IMR-90 (cell line): Measurements from ENCODE around the gene CEP68. TPM values are rescaled to one million over a fixed set of nuclear protein-coding genes. Genes with fewer than 3 reads are reported as not detected.
A peak's percentile ranks its signal among the peaks of the same experiment; 100 is the strongest.

Experiments
- ATAC-seq: fragments of 200-7000 bp; cut with Tn5 transposase; 2 replicates; pipeline ENCODE4 v1.9.1; 2020; ENCODE audit warnings: low read depth, mild to moderate bottlenecking, moderate library complexity
- BruUV-seq: library from RNA; stranded (reverse); fragments of 400-500 nt; replicated peaks from 2 replicates; lab custom pipeline; 2021; lab: Mats Ljungman, UMichigan
- CTCF ChIA-PET: fragments of 300-600 bp; formaldehyde crosslinking; extraction: SDS; loops from one replicate; lab custom pipeline; 2021; ENCODE audit warnings: antibody characterized with exemption; lab: Yijun Ruan, JAX
- POLR2A ChIA-PET: fragments of 300-600 bp; sonication (Branson Sonifier 250); formaldehyde crosslinking; loops from one replicate; lab custom pipeline; 2022; ENCODE audit warnings: antibody characterized with exemption; ENCODE audit not compliant: unreplicated experiment; lab: Charles Lee
- DNase-seq: peaks from one replicate; pipeline ENCODE4 v3.0.0; 2013
- H2AFZ ChIP-seq: replicated peaks from 2 replicates; pipeline ENCODE3; 2013; ENCODE audit warnings: low read length, mild to moderate bottlenecking; ENCODE audit not compliant: poor library complexity
- H2AK5ac ChIP-seq: 2 replicates; pipeline ENCODE4 v1.6.1; 2013; ENCODE audit warnings: low read depth, low read length, inconsistent platforms
- H2AK9ac ChIP-seq: replicated peaks from 2 replicates; pipeline ENCODE3; 2013; ENCODE audit warnings: mild to moderate bottlenecking, low read depth, low read length, moderate library complexity; ENCODE audit not compliant: poor library complexity
- H2BK120ac ChIP-seq: 2 replicates; pipeline ENCODE4 v1.6.1; 2013; ENCODE audit warnings: low read depth, low read length, inconsistent platforms
- H2BK15ac ChIP-seq: 3 replicates; pipeline ENCODE4 v1.6.1; 2013; ENCODE audit warnings: low read depth, low read length, inconsistent platforms
- H2BK20ac ChIP-seq: 2 replicates; pipeline ENCODE4 v1.6.1; 2013; ENCODE audit warnings: low read depth, mild to moderate bottlenecking, inconsistent platforms, low read length, moderate library complexity
- H2BK5ac ChIP-seq: 2 replicates; pipeline ENCODE4 v1.6.1; 2013; ENCODE audit warnings: mild to moderate bottlenecking, low read depth, low read length, inconsistent platforms; ENCODE audit not compliant: poor library complexity, severe bottlenecking
- H3K14ac ChIP-seq: replicated peaks from 2 replicates; pipeline ENCODE4 v1.6.1; 2013; ENCODE audit warnings: low read depth, low read length, inconsistent platforms
- H3K18ac ChIP-seq: 2 replicates; pipeline ENCODE4 v1.6.1; 2013; ENCODE audit warnings: low read depth, low read length, control low read depth
- H3K23ac ChIP-seq: 2 replicates; pipeline ENCODE4 v1.6.1; 2013; ENCODE audit warnings: low read depth, low read length, inconsistent platforms
- H3K27ac ChIP-seq: 2 replicates; pipeline ENCODE4 v1.5.1; 2013; ENCODE audit warnings: mild to moderate bottlenecking, control low read depth, low read length; ENCODE audit not compliant: insufficient read depth
- H3K27me3 ChIP-seq: 2 replicates; pipeline ENCODE4 v1.6.1; 2013; ENCODE audit warnings: low read length; ENCODE audit not compliant: control insufficient read depth, insufficient read depth
- H3K36me3 ChIP-seq: 2 replicates; pipeline ENCODE4 v1.6.1; 2013; ENCODE audit warnings: low read length, mixed read lengths; ENCODE audit not compliant: control insufficient read depth, insufficient read depth
- H3K4ac ChIP-seq: 2 replicates; pipeline ENCODE4 v1.6.1; 2013; ENCODE audit warnings: low read depth, low read length, inconsistent platforms
- H3K4me1 ChIP-seq: 2 replicates; pipeline ENCODE4 v1.6.1; 2013; ENCODE audit warnings: low read length, mixed read lengths; ENCODE audit not compliant: control insufficient read depth, insufficient read depth
- H3K4me2 ChIP-seq: 2 replicates; pipeline ENCODE4 v1.6.1; 2013; ENCODE audit warnings: low read depth, mild to moderate bottlenecking, control low read depth, low read length, moderate library complexity
- H3K4me3 ChIP-seq: 2 replicates; pipeline ENCODE4 v1.5.1; 2013; ENCODE audit warnings: low read depth, mild to moderate bottlenecking, control low read depth, low read length, moderate library complexity; ENCODE audit not compliant: insufficient read depth
- H3K56ac ChIP-seq: 2 replicates; pipeline ENCODE4 v1.6.1; 2013; ENCODE audit warnings: low read length, inconsistent platforms; ENCODE audit not compliant: insufficient read depth; ENCODE audit errors: extremely low read depth
- H3K79me1 ChIP-seq, 2 experiments: 2 replicates each; pipeline ENCODE4 v1.6.1; 2013; ENCODE audit warnings: low read length in 2 of 2, inconsistent platforms in 1 of 2, low read depth in 1 of 2
- H3K9ac ChIP-seq: 2 replicates; pipeline ENCODE4 v1.6.1; 2013; ENCODE audit warnings: low read depth, low read length, control low read depth
- H3K9me1 ChIP-seq: 2 replicates; pipeline ENCODE4 v1.6.1; 2013; ENCODE audit warnings: low read length, inconsistent platforms; ENCODE audit not compliant: insufficient read depth
- H3K9me3 ChIP-seq: 2 replicates; pipeline ENCODE4 v1.6.1; 2013; ENCODE audit warnings: low read length; ENCODE audit not compliant: control insufficient read depth, insufficient read depth
- H4K20me1 ChIP-seq: 2 replicates; pipeline ENCODE4 v1.6.1; 2013; ENCODE audit warnings: low read length, inconsistent platforms; ENCODE audit not compliant: insufficient read depth
- H4K5ac ChIP-seq: 2 replicates; pipeline ENCODE4 v1.6.1; 2013; ENCODE audit warnings: mild to moderate bottlenecking, low read depth, low read length, control low read depth
- H4K8ac ChIP-seq, 2 experiments: 2 replicates each; pipeline ENCODE4 v1.6.1; 2013; ENCODE audit warnings: low read depth in 2 of 2, low read length in 2 of 2, control low read depth in 1 of 2, inconsistent platforms in 1 of 2
- H4K91ac ChIP-seq: 2 replicates; pipeline ENCODE4 v1.6.1; 2013; ENCODE audit warnings: low read depth, low read length, inconsistent platforms; ENCODE audit not compliant: insufficient read depth
- BHLHE40 ChIP-seq: fragments of 150-350 bp; IDR thresholded peaks from 2 replicates; pipeline ENCODE4 v1.6.1; 2016; ENCODE audit warnings: mild to moderate bottlenecking, low read depth, low read length
- CHD1 ChIP-seq: IDR thresholded peaks from 2 replicates; pipeline ENCODE4 v1.6.1; 2012; ENCODE audit warnings: low read depth, low read length, improper control_type of control experiment
- CTCF ChIP-seq: conservative IDR thresholded peaks from 2 replicates; pipeline ENCODE4 v1.5.1; 2012; ENCODE audit warnings: mild to moderate bottlenecking, low read depth, low read length, improper control_type of control experiment
- MAFK ChIP-seq: IDR thresholded peaks from 2 replicates; pipeline ENCODE4 v1.6.1; 2012; ENCODE audit warnings: low read depth, low read length, improper control_type of control experiment
- MAZ ChIP-seq: IDR thresholded peaks from 2 replicates; pipeline ENCODE4 v1.6.1; 2012; ENCODE audit warnings: low read depth, mild to moderate bottlenecking, low read length, improper control_type of control experiment, moderate library complexity, borderline replicate concordance
- MXI1 ChIP-seq: IDR thresholded peaks from 2 replicates; pipeline ENCODE4 v1.6.1; 2012; ENCODE audit warnings: low read depth, mild to moderate bottlenecking, low read length, moderate library complexity, borderline replicate concordance
- POLR2A ChIP-seq: IDR thresholded peaks from 2 replicates; pipeline ENCODE4 v1.6.1; 2012; ENCODE audit warnings: mild to moderate bottlenecking, low read depth, low read length
- RAD21 ChIP-seq: IDR thresholded peaks from 2 replicates; pipeline ENCODE4 v1.6.1; 2012; ENCODE audit warnings: low read length, improper control_type of control experiment
- RCOR1 ChIP-seq: IDR thresholded peaks from 2 replicates; pipeline ENCODE4 v1.6.1; 2012; ENCODE audit warnings: mild to moderate bottlenecking, low read length, improper control_type of control experiment; ENCODE audit not compliant: insufficient replicate concordance
- RFX5 ChIP-seq: IDR thresholded peaks from 2 replicates; pipeline ENCODE4 v1.8.0; 2012; ENCODE audit warnings: low read depth, mild to moderate bottlenecking, low read length, moderate library complexity
- SMC3 ChIP-seq: fragments of 150-350 bp; IDR thresholded peaks from 2 replicates; pipeline ENCODE4 v1.6.1; 2016; ENCODE audit warnings: low read depth, mild to moderate bottlenecking, antibody characterized with exemption, low read length, moderate library complexity
- WGBS, 2 experiments: methylation state at CpG; one replicate each; pipeline versions ENCODE4 v1.1.5 to v1.1.7; 2013; ENCODE audit warnings: missing lambda C conversion rate in 2 of 2; ENCODE audit not compliant: insufficient read length in 1 of 2; ENCODE audit errors: extremely low coverage in 2 of 2; 5-methylcytosine and 5-hydroxymethylcytosine counted together
- dilution Hi-C: fragments of 300-500 bp; cut with HindIII; formaldehyde crosslinking; loops from one replicate; pipeline ENCODE4 v1.14.3; 2018; ENCODE audit warnings: low sequenced_read_pairs; ENCODE audit not compliant: unreplicated experiment
- in situ Hi-C: fragments of 300-500 bp; cut with MboI; formaldehyde crosslinking; loops from 3 replicates; pipeline ENCODE4 v1.14.3; 2019; ENCODE audit warnings: low sequenced_read_pairs, inconsistent platforms, mixed read lengths
- intact Hi-C: fragments of 100-400 bp; cut with micrococcal nuclease; formaldehyde crosslinking; loops from 2 replicates; pipeline ENCODE4 v1.10.0; 2022
- polyA plus RNA-seq, 3 experiments: library from polyadenylated mRNA; depleted of rRNA; stranded (reverse); fragments of >200 nt; gene quantifications; 2 replicates each; pipeline ENCODE4 v1.2.3, GENCODE V29; 2012; ENCODE audit warnings: low replicate concordance in 1 of 3
- total RNA-seq: library from RNA; depleted of rRNA; stranded (reverse); fragments of >200 nt; gene quantifications from 2 replicates; pipeline ENCODE4 v1.2.3, GENCODE V29; 2012

CEP68 gene
- total and polyA plus RNA-seq, 2 of the 4 experiments (the other 2 are of a cell fraction), result 5.5 to 5.6 TPM

DNA sequence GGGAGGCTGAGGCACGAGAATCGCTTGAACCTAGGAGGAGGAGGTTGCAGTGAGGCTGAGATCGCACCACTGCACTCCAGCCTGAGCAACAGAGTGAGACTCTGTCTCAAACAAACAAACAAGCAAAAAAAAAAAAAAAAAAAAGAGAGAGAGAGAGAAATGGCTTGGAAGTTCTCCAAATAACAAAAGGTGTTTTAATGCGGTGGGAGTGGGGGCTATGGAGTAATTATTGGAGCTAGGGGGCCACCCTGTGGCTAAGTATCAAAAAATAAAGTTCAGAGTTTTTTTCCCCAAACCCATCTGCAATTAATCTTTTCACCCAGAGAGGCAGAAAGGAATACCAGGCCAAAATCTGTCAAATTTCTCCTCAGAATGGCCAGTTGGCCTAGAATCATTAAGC, 23.0 kb upstream of the CEP68 start:
- no TSS peak for BruUV-seq
- Histone ChIP-seq H2BK15ac (no peak overlapping the region), H4K5ac (no peak overlapping the region), H2AK5ac (no peak overlapping the region), H3K4me2 (no peak overlapping the region), H4K91ac (no peak overlapping the region), H3K27me3 (peaks cover 3% of the 10 kb centered on the region), H4K8ac (no peak overlapping the region), H3K4me1 (peaks cover 1% of the 10 kb centered on the region; the same call in 1 of the 2 replicates), H3K36me3 (no peaks in the 10 kb centered on the region), H2BK20ac (no peak overlapping the region), H3K4ac (no peak overlapping the region), H2AK9ac (no peak overlapping the region), H3K79me1 (no peaks in the 10 kb centered on the region), H2AFZ (no peak overlapping the region), H3K9ac (no peak overlapping the region), H3K14ac (no peak overlapping the region), H3K56ac (no peak overlapping the region), H3K9me1 (no peaks in the 10 kb centered on the region), H2BK5ac (no peak overlapping the region), H2BK120ac (no peak overlapping the region), H4K20me1 (no peaks in the 10 kb centered on the region), H3K18ac (no peak overlapping the region), H3K27ac (no peak overlapping the region), H3K23ac (no peak overlapping the region), H3K9me3 (no peaks in the 10 kb centered on the region), H3K4me3 (no peak overlapping the region)
- POLR2A ChIA-PET, result no interaction called here
- dilution Hi-C loops (no loop called here), intact Hi-C loops (no loop called here), in situ Hi-C loops (loop anchor here (25.0 kb wide), 1 partner anchor 696 kb away; no protein-coding TSS in a partner anchor)
- CTCF ChIA-PET, result interaction anchor here (0.6 to 0.7 kb wide), 4 partner anchors 74 to 511 kb away, joined by 4 to 6 read pairs (median 5); no protein-coding TSS in a partner anchor
- DNase-seq, result no peak
- TF ChIP-seq BHLHE40 (no peak), MAFK (no peak), MAZ (no peak), RAD21 (0 out of 2 replicates have a peak, but pooled peaks have one; percentile 35), SMC3 (no peak), MXI1 (no peak), CHD1 (no peak), CTCF (0 out of 2 replicates have a peak, but pooled peaks have one; percentile 10), POLR2A (no peak), RCOR1 (no peak), RFX5 (no peak)
- no peak for ATAC-seq
- no CpG with 5 or more reads among the region's 4 CpGs for WGBS, 2 experiments
